Endothelial cell of umbilical vein (primary cell): ENCODE results near the gene ARHGDIB. TPM values are rescaled to one million over a fixed set of nuclear protein-coding genes. Genes with fewer than 3 reads are reported as not detected.

Source experiments
- BruUV-seq: library from RNA; stranded (reverse); fragments of 400-500 nt; replicated peaks from 2 replicates; lab custom pipeline; 2021; lab: Mats Ljungman, UMichigan
- CTCF ChIA-PET: fragments of 300-600, 350-600 bp; sonication (Branson Sonifier 250); formaldehyde crosslinking; loops from one replicate; lab custom pipeline; 2021; ENCODE audit warnings: antibody characterized with exemption, inconsistent platforms; lab: Charles Lee
- POLR2A ChIA-PET: fragments of 300-600, 350-600 bp; sonication (Branson Sonifier 250); formaldehyde crosslinking; loops from one replicate; lab custom pipeline; 2021; ENCODE audit warnings: antibody characterized with exemption, inconsistent platforms; lab: Charles Lee
- DNase-seq: peaks from one replicate; pipeline ENCODE4 v3.0.0-alpha.2; 2011; ENCODE audit warnings: low read depth, low spot score
- FAIRE-seq: peaks from 2 replicates; lab custom pipeline; 2011; peaks lifted over from hg19 to GRCh38; lab: Jason Lieb, UNC
- H2AFZ ChIP-seq: 2 replicates; pipeline ENCODE4 v1.6.0; 2012; ENCODE audit warnings: low read depth, low read length, control low read depth, inconsistent platforms
- H3K27ac ChIP-seq: 2 replicates; pipeline ENCODE4 v1.5.1; 2011; ENCODE audit warnings: low read depth, mild to moderate bottlenecking, control low read depth, low read length, moderate library complexity; ENCODE audit not compliant: insufficient read depth
- H3K27me3 ChIP-seq, 2 experiments: 2 replicates each; pipeline versions ENCODE4 v1.6.0 to v1.6.1; 2011; ENCODE audit warnings: low read length in 2 of 2, mixed read lengths in 1 of 2; ENCODE audit not compliant: control insufficient read depth in 2 of 2, insufficient read depth in 2 of 2
- H3K36me3 ChIP-seq, 2 experiments: 2 replicates in 1 of 2; 3 replicates in 1 of 2; pipeline ENCODE4 v1.5.1; 2011; ENCODE audit warnings: low read length in 2 of 2, mild to moderate bottlenecking in 1 of 2, moderate library complexity in 1 of 2; ENCODE audit not compliant: control insufficient read depth in 2 of 2, insufficient read depth in 2 of 2; ENCODE audit errors: extremely low read depth in 1 of 2
- H3K4me1 ChIP-seq: 3 replicates; pipeline ENCODE4 v1.5.1; 2011; ENCODE audit warnings: mild to moderate bottlenecking, low read length; ENCODE audit not compliant: control insufficient read depth, insufficient read depth; ENCODE audit errors: extremely low read depth
- H3K4me2 ChIP-seq: 2 replicates; pipeline ENCODE4 v1.6.1; 2011; ENCODE audit warnings: low read length, control low read depth, mixed read lengths; ENCODE audit not compliant: insufficient read depth
- H3K4me3 ChIP-seq, 3 experiments: fragments of 200-600 bp in 1 of 3; sonication (generic), shearing (Covaris generic) in 1 of 3; replicated peaks in 1 of 3; 2 replicates each; pipeline ENCODE4 v1.5.1; 2011 to 2016; ENCODE audit warnings: control low read depth in 3 of 3, low read length in 3 of 3, mild to moderate bottlenecking in 2 of 3, inconsistent platforms in 1 of 3, low read depth in 1 of 3, moderate library complexity in 1 of 3; ENCODE audit not compliant: insufficient read depth in 1 of 3
- H3K79me2 ChIP-seq: 2 replicates; pipeline ENCODE4 v1.6.0; 2012; ENCODE audit warnings: low read length, inconsistent platforms; ENCODE audit not compliant: control insufficient read depth, insufficient read depth
- H3K9ac ChIP-seq: replicated peaks from 2 replicates; pipeline ENCODE3; 2011; ENCODE audit warnings: low read length, control low read depth; ENCODE audit not compliant: insufficient read depth; ENCODE audit errors: extremely low read depth
- H3K9me1 ChIP-seq: replicated peaks from 3 replicates; pipeline ENCODE4 v1.6.0; 2011; ENCODE audit warnings: mild to moderate bottlenecking, low read length; ENCODE audit not compliant: control insufficient read depth, insufficient read depth; ENCODE audit errors: extremely low read depth
- H3K9me3 ChIP-seq: replicated peaks from 2 replicates; pipeline ENCODE4 v1.5.1; 2012; ENCODE audit warnings: low read length, inconsistent platforms; ENCODE audit not compliant: control insufficient read depth, insufficient read depth
- H4K20me1 ChIP-seq: replicated peaks from 2 replicates; pipeline ENCODE3; 2011; ENCODE audit warnings: mild to moderate bottlenecking, low read length; ENCODE audit not compliant: control insufficient read depth, insufficient read depth; ENCODE audit errors: extremely low read depth
- CTCF ChIP-seq, 2 donors: IDR thresholded peaks; 1 replicate in 1 of 2; 2 replicates in 1 of 2; pipeline ENCODE4 v1.5.1; 2011; ENCODE audit warnings: low read length in 2 of 2, mild to moderate bottlenecking in 2 of 2, moderate library complexity in 2 of 2, control low read depth in 1 of 2, inconsistent platforms in 1 of 2, low read depth in 1 of 2; ENCODE audit not compliant: insufficient read depth in 1 of 2; ENCODE audit errors: extremely low read depth in 1 of 2
- EZH2 ChIP-seq: IDR thresholded peaks from 2 replicates; pipeline ENCODE4 v1.6.1; 2012; ENCODE audit warnings: borderline replicate concordance, low read depth, mild to moderate bottlenecking, moderate library complexity, low read length, inconsistent platforms; ENCODE audit not compliant: severe bottlenecking
- FOS ChIP-seq: IDR thresholded peaks from 2 replicates; pipeline ENCODE4 v1.6.1; 2011; ENCODE audit warnings: mild to moderate bottlenecking, low read length, moderate library complexity, borderline replicate concordance; ENCODE audit not compliant: insufficient read depth
- GATA2 ChIP-seq: IDR thresholded peaks from 2 replicates; pipeline ENCODE4 v1.7.0; 2011; ENCODE audit warnings: low read depth, mild to moderate bottlenecking, moderate library complexity, mixed read lengths, low read length; ENCODE audit not compliant: insufficient read length, insufficient read depth
- JUN ChIP-seq: IDR thresholded peaks from 2 replicates; pipeline ENCODE4 v1.6.1; 2011; ENCODE audit warnings: borderline replicate concordance, low read depth; ENCODE audit not compliant: insufficient read length, insufficient read depth
- MAX ChIP-seq: IDR thresholded peaks from 2 replicates; pipeline ENCODE4 v1.6.1; 2011; ENCODE audit not compliant: insufficient read depth, insufficient read length
- MYC ChIP-seq: IDR thresholded peaks from one replicate; pipeline ENCODE4 v1.6.1; 2011; ENCODE audit warnings: mild to moderate bottlenecking, low read depth, low read length
- POLR2A ChIP-seq: IDR thresholded peaks from 2 replicates; pipeline ENCODE4 v1.6.1; 2012; ENCODE audit warnings: low read depth, mild to moderate bottlenecking, control low read depth, low read length
- POLR2AphosphoS5 ChIP-seq: IDR thresholded peaks from 2 replicates; pipeline ENCODE4 v1.6.1; 2012; ENCODE audit warnings: low read depth, mild to moderate bottlenecking, control low read depth, low read length, moderate library complexity; ENCODE audit not compliant: insufficient read depth
- dilution Hi-C: fragments of 300-500 bp; cut with MboI; formaldehyde crosslinking; loops from one replicate; pipeline ENCODE4 v1.15.0; 2019; ENCODE audit warnings: low sequenced_read_pairs; ENCODE audit not compliant: extremely low pct_ligation_motif_present
- intact Hi-C: fragments of 100-400 bp; cut with micrococcal nuclease; formaldehyde crosslinking; loops from one replicate; pipeline ENCODE4 v1.10.0; 2022
- polyA plus RNA-seq, 4 experiments: library from polyadenylated mRNA; depleted of rRNA in 3 of 4; stranded (reverse) in 3 of 4; unstranded in 1 of 4; fragments of >200 nt; gene quantifications; 2 replicates each; pipeline versions ENCODE4 v1.2.1 to v1.2.3, GENCODE V29; 2011 to 2012; ENCODE audit warnings: missing spikeins in 1 of 4
- total RNA-seq: library from RNA; stranded (reverse); gene quantifications from 2 replicates; pipeline ENCODE4 v1.2.3, GENCODE V29; 2021

ARHGDIB gene
- total and polyA plus RNA-seq, 2 donors (not counting 3 experiments of a cell fraction or from before 2014, with no cell fraction given), result 483 to 1,200 TPM

DNA sequence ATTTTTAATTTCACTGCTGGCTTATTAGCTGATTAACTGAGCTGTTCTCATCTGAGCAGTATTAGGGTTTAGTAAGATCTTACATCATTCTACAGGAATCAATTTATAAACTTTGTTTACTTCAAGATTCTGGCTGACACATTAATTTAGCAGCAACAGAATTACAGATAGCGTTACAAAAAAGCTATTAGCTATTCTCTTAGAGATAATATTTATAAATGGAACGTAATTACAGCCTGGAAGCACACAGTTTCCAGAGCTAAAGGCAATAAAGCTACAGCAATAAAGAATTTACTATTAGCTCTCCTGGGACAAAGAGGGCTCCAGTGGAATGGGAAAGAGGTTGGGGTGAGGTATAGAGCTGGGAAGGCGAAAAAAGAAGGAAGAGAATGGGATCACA lies 46.1 kb upstream of the ARHGDIB start:
- POLR2A ChIA-PET, result no interaction called here
- Histone ChIP-seq H3K27me3 (peaks cover 26 to 51% of the 10 kb centered on the region in 2 experiments), H3K9ac (no peak overlapping the region), H4K20me1 (no peaks in the 10 kb centered on the region), H3K4me3 (no peak overlapping the region), H3K79me2 (no peaks in the 10 kb centered on the region), H3K9me3 (no peaks in the 10 kb centered on the region), H2AFZ (no peak overlapping the region), H3K4me2 (no peak overlapping the region), H3K4me1 (no peaks in the 10 kb centered on the region), H3K36me3 (no peaks in the 10 kb centered on the region), H3K27ac (no peak overlapping the region), H3K9me1 (no peaks in the 10 kb centered on the region)
- no peak for DNase-seq
- intact Hi-C loops, result no loop called here
- no peak for FAIRE-seq
- BruUV-seq, result no TSS peak
- CTCF ChIA-PET, result interaction anchor here (0.8 to 1.4 kb wide), 4 partner anchors 11 to 251 kb away, joined by 3 to 10 read pairs (median 4); partner anchors contain the start of gene RERG
- TF ChIP-seq MAX (no peak), POLR2AphosphoS5 (no peak), MYC (no peak), EZH2 (no peak), FOS (no peak), CTCF (IDR thresholded peaks at IDR 0.05; ENCODE audit: extremely low read depth in 1 of 2, insufficient read depth in 1 of 2, low read depth in 1 of 2, low read length in 2 of 2) (no peak), JUN (no peak), POLR2A (no peak), GATA2 (no peak)
- dilution Hi-C loops, result no loop called here
